GF-D8 (cell line): ENCODE measurements around the gene NACC2.

ENCODE experiments used
- DNase-seq: peaks from one replicate; lab custom pipeline; 2025; lab: John Stamatoyannopoulos, UW

NACC2 gene, protein sequence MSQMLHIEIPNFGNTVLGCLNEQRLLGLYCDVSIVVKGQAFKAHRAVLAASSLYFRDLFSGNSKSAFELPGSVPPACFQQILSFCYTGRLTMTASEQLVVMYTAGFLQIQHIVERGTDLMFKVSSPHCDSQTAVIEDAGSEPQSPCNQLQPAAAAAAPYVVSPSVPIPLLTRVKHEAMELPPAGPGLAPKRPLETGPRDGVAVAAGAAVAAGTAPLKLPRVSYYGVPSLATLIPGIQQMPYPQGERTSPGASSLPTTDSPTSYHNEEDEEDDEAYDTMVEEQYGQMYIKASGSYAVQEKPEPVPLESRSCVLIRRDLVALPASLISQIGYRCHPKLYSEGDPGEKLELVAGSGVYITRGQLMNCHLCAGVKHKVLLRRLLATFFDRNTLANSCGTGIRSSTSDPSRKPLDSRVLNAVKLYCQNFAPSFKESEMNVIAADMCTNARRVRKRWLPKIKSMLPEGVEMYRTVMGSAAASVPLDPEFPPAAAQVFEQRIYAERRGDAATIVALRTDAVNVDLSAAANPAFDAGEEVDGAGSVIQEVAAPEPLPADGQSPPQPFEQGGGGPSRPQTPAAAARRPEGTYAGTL

DNA sequence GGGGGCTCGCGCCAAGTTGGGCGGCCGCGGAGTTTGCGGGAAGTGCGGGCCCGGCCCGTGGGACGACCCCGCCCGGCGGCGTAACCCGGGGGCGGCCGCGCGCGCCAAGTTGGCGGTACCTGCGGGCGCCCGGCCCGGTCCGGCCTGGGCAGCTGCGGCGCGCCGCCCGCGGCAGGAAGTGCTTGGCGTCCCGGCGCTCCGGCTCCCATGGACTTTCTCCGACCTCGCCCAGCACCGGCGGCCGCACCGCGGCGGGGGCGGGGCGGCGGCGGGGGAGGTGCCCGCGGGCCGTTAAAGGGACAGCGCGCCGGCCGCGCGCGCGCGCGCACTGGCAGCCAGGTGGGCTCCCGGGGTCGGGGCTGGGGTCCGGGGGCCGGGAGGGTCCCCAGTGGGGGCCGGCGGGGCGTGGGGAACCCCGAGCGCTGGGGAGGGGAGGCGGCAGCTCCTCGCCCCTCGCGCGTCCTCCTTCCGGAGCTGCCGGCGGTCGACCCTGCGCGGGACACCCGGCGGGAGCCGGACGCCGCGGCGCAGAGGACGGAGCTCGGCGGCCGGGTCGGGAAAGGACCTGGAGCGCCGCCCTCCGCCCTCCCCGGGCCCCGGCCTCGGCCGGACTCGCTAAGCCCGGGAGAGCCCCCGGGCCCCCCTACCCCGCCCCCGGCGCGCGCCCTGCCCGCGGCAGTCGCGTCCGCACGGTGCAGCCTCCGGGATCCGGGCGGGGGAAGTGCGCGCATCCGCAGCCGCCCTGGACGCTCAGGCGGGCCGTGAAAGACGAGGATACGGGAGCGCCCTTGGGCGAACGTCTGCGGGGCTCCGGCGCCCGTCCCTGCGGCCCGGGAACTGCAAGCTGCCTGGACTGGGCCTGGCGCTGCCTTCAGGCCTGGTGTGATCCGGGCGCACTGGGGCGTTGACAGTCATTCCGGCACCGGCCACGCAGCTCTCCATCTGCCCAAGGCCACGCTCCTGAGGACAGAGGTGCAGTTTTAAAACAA is at the start of gene NACC2:
TSS of gene NACC2 (minus strand) at position 220 of the 989 bp plus-strand sequence. CDS start 44,768 bp downstream, outside the sequence.
- DNase-seq, result no peak

DNA sequence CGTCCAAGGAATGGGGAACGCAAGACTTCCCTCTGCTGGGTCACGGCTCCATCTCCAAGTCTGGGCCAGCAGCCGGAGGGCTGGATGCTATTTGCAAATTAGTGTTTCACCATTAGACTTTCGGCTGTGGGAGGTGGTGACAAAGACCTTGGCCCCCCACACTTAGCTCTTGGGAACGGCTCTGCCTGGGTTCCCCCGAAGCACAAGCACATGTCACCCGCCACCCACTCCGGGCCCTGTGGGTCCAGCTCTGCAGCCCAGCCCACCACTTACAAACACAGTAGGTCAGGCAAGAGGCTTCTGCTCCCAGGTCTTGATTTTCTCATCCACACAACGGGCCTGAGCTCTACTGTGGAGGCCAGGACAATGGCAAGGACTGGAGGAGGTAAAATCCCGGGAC is 49.4 kb upstream of the NACC2 start:
- DNase-seq, result no peak

DNA sequence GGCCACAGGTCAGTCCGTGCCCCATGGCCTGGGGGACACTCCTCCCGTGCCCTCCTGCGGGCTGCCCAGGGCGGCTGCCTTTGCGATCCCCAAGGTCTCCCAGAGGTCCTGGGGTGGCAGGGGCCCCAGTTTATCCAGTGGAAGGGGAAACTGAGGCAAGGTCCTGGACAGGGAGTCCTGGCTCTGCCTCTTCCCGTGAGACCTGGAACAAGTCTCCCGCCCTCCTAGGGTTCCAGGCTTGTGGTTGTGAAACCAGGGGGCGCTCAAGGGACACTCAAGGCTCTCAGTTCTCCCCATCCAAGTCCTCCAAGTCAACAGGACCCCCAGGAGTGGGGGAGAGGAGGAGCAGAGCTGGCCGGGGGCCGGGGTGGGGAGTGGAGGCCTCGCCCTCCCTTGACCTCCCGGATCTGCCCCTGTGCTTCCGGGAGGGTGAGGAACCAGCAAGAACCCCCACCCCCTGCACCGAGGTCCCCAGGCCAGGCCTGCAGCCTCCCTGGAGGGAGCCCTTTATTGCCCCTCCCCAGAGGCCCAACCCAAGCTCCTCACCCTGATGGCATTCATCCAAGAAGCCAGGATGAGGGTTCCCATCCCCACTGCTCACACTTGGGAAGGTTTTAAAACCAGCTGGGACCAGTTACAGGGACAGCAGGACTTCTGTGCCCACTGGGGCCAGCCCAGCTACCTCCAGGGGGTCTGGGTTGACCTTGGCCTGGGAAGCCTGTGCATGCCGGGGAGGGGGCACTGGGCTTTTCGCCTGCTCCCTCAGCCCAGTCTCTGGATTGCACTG is 48.3 kb upstream of the NACC2 start:
- no peak for DNase-seq

DNA sequence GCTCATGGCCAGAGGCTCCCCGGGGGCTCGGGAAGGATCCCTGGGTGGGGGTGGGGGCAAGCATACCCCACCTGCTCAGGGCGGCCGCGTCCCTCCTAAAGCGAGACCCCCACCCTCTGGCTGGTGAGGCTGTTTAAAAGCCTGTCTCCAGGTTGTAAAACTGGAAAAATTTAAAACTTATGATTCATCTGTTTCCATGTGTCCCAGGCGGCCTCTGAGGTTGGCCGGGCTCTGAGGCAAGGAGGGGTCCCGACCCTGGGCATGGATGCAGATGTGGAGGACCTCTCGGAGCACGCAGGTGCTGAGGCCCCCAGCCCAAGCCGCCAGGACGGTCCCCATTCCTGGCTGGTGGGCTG is 47.7 kb upstream of the NACC2 start:
- no peak for DNase-seq

DNA sequence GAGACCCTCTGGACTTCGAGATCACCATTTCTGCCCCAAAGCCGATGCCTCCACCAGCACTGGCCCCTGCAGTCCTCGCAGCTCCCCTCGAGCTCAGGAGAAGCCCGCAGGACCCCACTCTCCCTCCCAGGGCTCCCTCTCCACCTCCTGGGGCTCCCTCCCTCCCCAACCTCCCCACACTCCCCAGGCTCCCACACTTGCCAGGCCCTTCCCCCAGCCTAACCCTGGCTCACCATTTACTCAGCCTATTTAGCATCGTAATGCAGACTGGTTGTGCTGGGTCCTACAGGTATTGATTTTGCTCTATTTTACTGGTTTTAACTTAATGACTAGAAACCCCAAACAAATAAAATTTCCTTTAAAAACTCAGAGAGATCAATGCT is 47.3 kb upstream of the NACC2 start:
- DNase-seq, result no peak

DNA sequence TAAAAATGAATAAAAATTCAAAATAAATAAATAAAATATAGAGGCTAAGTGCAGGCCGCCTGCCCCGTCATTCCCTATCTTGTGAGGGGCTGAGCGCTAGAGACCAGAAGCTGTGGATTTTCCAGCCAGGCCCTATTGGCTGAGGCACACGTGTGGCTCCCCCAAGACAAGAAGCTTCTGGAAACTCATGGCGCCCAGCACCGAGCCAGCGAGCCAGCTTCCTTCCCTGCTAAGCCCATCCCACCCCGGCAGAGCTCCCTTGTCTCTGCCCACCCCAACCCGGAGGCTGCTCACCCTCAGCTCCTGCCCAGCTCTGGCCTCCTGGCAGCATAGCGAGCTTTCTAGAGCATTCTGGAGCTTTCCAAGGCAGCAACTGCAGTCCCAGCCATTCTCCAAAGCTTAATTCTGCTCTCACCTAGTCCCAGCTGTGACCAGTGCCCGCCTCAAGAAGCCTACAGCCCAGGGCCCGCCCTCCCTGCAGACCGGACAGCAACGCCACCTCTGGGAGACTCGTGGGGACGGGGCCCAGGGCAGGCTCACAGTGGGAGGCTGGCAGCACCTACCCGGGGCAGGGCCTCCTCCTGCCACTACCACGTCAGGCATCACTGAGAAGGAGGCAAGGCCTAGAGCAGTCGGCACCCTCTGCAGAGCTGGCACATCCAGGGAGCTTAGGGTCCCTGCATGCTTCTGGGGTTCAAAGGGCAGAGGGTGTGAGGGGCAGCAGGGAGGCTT is 46.8 kb upstream of the NACC2 start:
- no peak for DNase-seq

DNA sequence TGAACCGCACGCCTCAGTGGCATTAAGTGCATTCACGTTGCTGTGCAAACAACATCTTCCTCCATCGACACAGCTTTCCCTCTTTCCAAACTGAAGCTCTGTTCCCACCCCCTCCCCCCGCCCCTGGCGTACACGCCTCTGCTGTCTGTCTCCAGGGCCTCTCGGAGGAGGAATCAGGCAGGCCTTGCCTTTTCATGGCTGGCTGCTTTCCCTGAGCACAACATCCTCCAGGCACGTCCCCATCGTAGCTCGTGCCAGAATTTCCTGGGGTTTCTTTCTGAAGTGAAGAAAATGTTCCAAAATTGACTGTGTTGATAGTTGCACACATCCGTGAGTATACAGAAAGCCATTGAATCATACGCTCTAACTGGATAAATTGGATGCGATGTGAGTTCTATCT is 45.9 kb upstream of the NACC2 start:
- no peak for DNase-seq

DNA sequence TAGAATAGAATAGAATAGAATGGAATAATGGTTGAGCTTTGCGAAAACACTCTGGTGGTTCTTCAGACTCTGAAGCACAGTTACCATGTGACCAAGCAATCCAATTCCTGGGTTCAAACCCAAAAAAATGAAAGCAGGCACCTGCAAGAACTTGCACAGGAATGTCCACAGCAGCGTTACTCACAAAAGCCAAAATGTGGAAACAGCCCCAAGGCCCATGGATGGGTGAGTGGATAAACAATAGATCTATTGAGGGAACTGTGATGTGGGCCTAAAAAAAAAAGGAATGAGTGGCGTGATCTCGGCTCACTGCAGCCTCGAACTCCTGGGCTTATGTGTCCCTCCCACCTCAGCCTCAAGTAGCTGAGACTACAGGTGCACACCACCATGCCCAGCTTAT is 45.0 kb upstream of the NACC2 start:
- no peak for DNase-seq

DNA sequence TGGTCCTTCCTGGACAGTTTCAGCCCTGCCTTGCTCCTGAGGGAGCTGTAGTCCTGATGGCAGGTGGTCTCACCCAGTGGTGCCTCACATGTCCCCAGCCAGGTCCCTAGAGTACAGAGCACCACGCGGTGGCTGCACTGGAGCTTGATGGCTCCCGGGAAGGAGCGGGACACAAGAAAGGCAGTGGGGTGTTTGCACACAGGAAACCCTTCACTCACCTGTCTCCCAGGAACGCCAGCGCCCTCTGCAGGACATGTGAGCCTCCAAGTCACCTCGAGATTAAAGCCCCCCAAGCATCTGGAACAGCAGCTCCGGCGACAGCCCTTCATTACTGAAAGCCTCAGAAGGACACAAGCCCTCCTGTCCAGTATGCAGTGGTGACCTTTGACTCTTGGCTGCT is 43.5 kb upstream of the NACC2 start:
- DNase-seq, result no peak

DNA sequence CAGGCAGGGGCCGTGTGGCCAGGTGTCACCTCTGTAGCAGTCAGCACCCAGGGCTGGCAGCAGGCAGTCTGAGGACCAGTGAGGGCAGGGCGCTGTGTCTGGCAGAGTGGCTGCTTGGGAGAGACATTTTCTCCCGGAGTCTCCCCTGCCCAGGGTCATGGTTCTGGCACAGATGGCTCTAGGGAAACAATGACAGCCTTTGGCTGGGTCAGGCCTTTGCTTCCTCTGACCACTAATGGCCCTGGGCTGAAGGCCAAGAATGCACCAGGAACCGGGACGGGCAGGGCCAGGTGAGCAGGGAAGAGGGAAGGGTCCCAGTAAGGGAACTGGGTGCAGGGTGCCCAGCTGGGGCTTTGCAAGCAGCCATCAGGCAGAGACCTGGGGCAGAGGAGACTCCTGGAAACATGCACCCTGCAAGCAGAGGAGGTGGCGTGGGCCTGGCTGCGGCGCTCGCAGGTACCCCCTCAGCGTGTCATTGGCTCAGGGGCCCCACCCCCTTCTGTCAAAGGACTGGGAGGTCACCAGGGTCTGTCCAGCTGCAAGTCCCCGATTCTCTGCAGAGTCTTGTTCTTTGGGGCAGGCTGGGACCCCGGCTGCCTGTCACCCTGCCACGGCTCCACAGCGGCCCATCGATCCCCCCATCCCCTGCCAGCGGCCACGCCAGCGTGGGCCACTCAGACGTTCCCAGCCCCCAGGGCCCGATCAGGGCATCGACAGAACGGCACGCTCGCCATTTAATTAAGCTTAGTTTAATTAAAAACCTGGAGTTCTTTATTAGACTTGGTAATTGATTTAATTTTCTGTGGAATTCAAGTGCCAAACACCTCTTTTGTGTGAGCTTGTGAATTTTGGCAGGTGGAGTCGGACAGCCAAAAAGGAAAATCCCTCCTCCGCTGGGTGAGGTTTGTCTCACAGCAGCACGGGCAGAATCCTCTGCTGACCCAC is 42.5 kb upstream of the NACC2 start:
- no peak for DNase-seq

DNA sequence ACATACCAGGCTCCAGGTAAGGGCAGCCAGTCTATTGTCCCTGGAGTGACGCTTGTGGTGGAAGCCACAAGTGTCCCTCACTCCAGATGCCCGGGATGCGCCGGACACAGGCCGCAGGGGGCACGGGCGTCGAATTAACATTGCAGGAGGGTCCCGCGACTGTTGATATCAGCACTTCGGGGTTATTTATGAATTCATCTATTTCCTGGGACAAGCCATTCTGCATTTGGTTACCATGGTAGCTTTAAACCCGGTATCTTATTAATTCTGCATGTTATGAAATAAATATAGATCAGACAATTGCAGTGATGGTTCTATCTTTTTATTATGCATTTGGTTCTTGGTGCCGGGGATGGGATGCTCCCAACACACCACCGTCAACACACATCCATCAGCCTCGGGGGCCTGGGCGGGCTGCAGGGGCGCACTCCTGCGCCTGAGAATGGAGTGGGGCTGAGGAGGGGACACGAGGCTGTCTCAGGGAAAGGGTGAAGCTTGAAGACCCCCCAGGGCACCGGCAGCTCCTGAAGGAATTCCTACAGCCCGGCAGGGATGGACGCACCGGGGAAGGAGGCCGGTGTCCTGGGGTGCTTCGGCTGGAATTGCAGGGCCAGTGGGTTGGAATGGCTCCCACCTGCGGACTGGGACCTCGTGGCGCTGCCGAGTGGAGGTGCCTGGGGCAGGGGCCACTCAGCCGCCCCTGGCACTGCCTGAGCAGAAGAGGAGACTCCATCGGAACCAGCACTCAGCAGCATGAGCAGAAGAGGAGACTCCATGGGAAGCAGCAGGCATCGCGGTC is 41.2 kb upstream of the NACC2 start:
- no peak for DNase-seq

DNA sequence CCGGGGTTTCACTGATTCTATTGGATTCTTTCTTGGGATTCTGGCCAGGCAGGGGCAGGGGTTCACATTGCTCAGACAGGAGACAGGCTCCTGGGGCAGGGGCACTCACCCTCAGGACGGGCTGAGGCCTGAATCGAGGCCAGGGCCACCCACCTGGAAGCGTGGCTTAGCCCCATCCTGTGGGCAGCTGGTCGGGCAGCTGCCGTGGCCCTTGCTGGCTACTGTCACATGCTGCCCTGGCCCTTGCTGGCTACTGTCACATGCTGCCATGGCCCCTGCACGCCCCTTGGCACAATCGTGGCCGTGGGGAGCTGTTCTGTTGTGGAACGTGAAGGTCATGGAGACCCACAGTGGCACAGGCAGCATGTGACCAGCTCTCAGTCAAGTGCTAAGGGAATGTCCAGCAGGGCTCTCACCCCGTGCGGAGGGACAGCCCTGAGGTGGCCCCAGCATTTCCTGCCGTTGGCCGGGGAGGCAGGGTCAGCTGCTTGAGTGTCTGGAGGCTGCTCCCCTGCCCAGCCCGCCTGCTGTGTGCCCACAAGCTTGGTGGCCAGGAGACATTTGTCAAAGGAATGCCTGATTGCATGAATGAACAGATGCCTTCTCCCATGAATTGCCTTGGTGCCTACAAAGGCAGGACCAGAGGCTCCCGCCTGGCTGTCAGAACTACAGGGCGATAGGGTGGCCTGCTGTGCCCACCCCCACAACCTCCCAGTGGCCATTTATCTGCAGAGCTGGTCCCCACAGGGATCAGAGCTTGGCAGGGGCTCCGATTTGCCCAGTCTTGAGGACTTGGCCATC is 40.4 kb upstream of the NACC2 start:
- DNase-seq, result no peak

DNA sequence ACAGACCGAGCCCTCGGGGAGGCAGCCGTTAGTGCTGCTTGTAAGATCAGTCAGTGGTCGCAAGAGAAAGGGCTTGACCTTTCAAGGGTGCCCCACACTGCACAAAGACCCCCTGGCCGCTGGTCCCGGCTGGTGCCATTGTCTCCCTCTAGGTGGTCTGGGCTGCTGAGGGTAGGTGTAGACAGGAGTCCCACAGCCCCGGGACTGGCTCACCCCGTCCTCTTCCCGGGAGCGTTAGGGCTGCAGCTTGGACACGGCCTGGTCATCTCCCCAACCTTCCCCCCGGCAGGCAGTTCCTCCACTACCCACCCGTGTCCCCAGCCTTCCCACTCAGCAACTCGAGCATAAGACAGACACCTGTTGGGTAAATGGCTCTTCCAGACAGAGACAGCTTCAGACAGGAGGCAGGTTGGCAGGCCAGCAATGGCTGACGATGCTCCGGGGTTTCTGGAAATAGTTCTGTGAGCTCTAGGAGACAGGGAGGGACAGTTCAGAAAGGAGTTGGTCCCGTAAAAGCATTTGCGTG is 38.9 kb upstream of the NACC2 start:
- DNase-seq, result no peak

DNA sequence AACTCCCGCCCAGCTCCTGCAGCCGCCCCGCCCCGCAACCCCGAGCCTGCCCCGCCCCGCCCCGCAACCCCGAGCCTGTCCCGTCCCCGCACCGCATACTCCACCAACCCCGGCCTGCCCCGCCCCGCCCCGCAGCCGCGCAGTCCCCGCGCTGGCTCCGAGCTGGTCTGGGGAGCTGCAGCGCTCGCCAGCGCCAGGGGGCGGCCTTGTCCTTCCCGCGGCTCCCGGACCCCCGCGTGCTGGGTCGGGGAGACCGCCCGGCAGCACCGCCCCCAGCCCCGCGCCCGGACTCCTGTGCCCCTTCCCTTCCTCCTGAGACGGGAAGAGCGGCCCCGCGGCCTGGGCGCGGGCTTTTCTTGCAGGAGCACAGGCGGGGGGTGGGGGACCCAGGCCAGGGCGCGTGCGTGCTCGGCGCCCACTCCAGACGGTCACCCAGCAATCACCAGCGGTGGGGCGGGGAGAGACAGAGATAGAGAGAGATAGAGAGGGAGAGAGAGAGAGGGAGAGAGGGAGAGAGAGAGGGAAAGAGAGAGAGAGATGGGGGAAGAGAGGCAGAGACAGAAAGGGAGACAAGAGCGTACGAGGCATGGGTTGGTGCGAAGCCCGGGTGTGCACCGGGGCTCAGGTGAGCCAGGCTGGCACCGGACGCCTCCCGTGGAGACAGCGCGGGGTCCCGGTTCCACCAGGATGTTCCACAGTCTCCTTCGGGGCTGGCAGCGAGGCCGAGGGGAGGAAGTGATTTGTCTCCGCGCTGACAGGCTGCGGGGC is 38.3 kb upstream of the NACC2 start:
- DNase-seq, result no peak

DNA sequence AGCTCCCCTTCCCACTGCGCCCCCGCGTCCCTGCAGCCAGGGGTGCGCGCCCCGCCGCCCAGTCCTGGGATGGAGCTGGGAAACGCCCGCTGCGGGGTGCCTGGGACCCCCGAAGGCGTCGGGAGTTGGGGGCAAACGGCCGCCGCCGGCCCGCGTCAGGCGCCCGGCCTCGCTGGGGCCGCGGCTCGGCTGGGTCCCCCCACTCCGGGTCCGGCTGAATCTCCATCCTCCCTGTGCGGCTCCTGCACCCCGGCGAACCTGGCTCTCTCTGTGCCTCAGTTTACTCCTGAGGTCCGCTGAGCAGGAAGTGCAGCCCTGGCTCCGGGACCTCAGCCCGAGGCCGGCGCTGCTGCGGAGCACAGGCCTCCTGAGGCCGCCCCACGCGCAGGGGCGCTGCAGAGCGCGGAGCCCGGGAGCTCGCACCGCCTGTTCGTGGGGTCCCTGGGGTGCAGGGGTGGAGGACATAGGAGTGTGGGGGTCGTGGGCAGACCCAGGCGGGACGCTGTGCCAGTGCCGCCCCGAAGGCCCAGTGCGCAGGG is 37.5 kb upstream of the NACC2 start:
- DNase-seq, result no peak

DNA sequence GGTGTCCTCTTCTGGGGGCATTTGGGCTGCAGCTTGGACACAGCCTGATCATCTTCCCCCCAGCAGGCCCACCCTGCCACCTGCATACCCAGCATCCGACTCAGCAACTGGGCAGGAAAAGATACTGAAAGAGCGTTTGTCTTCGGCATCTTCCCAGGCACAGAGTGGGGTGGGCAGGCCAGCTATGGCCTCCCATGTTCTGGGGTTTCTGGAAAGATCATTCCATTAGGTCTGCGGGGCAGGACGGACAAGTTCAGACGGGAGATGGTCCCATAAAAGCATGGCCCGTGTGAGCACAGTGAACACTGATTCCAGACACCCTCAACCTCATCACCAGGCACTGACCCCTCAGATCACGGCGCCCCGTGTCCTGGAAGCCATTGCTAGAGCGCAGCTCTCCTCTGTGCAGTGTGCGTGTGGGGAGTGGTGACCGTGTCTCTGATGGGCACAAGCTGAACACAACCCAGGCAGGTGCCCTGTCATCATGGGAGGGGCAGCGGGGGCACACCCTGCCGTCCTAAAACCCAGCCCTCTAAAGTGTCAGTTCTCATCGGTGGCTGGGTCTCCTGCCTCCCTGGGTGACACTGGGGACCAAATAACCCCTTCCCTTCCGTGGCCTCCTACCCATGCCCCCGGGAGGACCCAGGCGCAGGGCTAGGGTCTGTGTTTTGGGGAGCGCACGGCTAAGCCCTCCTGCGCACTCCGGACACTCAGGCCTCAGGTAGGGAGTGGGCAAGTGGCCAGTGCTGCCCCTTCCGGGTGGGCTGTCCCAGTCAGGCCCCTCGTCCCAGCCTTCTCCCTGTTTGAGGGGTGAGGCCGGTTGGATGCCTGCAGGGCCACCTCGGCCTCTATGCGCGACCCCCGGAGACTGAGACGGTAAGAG is 36.8 kb upstream of the NACC2 start:
- DNase-seq, result no peak
